ENCODE data around the gene PPCS.

GRCh38 chr1:42449256-42449655, 7.1 kb upstream of the PPCS start:
- TF ChIP-seq CTCF (conservative IDR thresholded peaks at IDR 0.05; ENCODE audit: low read depth, low read length) (no peak), POLR2A (IDR thresholded peaks at IDR 0.05; ENCODE audit: low read depth, low read length) (no peak), CEBPB (IDR thresholded peaks at IDR 0.05; ENCODE audit: low read depth, low read length) (no peak), NFE2L2 (IDR thresholded peaks at IDR 0.05; ENCODE audit: low read depth, low read length) (no peak), RFX5 (IDR thresholded peaks at IDR 0.05; ENCODE audit: low read depth, low read length) (no peak), ELK1 (IDR thresholded peaks at IDR 0.05; ENCODE audit: borderline replicate concordance, low read depth, low read length) (no peak), SMC3 (IDR thresholded peaks at IDR 0.05; ENCODE audit: low read depth, low read length) (no peak), RAD21 (IDR thresholded peaks at IDR 0.05; ENCODE audit: low read length) (no peak), MAZ (IDR thresholded peaks at IDR 0.05; ENCODE audit: borderline replicate concordance, low read depth, low read length) (no peak), FOS (IDR thresholded peaks at IDR 0.05; ENCODE audit: low read depth, low read length) (no peak), MAFK (IDR thresholded peaks at IDR 0.05; ENCODE audit: low read depth, low read length) (no peak), USF2 (IDR thresholded peaks at IDR 0.05; ENCODE audit: low read depth, low read length) (no peak), CHD1 (IDR thresholded peaks at IDR 0.05; ENCODE audit: low read depth, low read length) (no peak)

Data from IMR-90 (cell line).